C4-2B (cell line): ENCODE results near the gene PLCB3.

Experiments
- ZFX ChIP-seq: fragments of 450-650 bp; IDR thresholded peaks from 2 replicates; pipeline ENCODE4 v1.6.1; 2017
- TF ChIP-seq, protein P1 (sequence below): fragments of 450-650 bp; conservative IDR thresholded peaks from 2 replicates; pipeline ENCODE4 v1.5.1; 2017; ENCODE audit warnings: mild to moderate bottlenecking

DNA sequence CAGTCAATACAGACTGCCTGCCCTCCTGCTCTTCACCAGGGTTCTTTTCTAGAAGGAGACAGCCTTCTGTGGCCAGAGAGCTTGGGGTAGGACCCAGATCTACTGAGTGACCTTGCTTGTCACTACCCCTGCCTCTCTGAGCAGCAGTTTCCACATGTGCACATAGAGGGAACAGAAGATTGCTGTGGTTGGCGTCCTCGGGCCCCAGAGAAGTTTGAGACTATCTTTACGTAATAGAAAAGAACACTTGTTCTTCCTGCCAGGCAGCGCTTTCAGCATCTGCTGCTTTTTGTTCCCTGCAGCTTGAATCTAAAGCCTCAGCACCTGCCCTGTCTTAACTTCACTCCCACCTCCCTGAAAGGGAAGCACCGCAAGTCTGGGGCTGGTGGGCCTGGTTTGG lies 12.3 kb upstream of the PLCB3 start:
- TF ChIP-seq, protein P1, sequence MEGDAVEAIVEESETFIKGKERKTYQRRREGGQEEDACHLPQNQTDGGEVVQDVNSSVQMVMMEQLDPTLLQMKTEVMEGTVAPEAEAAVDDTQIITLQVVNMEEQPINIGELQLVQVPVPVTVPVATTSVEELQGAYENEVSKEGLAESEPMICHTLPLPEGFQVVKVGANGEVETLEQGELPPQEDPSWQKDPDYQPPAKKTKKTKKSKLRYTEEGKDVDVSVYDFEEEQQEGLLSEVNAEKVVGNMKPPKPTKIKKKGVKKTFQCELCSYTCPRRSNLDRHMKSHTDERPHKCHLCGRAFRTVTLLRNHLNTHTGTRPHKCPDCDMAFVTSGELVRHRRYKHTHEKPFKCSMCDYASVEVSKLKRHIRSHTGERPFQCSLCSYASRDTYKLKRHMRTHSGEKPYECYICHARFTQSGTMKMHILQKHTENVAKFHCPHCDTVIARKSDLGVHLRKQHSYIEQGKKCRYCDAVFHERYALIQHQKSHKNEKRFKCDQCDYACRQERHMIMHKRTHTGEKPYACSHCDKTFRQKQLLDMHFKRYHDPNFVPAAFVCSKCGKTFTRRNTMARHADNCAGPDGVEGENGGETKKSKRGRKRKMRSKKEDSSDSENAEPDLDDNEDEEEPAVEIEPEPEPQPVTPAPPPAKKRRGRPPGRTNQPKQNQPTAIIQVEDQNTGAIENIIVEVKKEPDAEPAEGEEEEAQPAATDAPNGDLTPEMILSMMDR = no peak
- no peak for TF ChIP-seq ZFX
